ENCODE data around the gene ABCB4. TPM values are rescaled to one million over a fixed set of nuclear protein-coding genes. Genes with fewer than 3 reads are reported as not detected.

Gene ABCB4
- total and polyA plus RNA-seq, 2 of the 8 experiments (the other 6 are each of a cell fraction or from before 2014, with no cell fraction given): 0.54 to 0.60 TPM

GRCh38 chr7:87450706-87451105 is 24.8 kb downstream of the ABCB4 start:
- no peak overlapping the region for H2BK120ac ChIP-seq (replicated peaks; ENCODE audit: low read depth, low read length)
- no peak overlapping the region for H3K9ac ChIP-seq (replicated peaks in 1 of 4; ENCODE audit: extremely low read depth in 1 of 4, low read depth in 3 of 4, low read length in 3 of 4)
- H3K4me2 ChIP-seq (ENCODE audit: insufficient read depth in 1 of 2, low read depth in 2 of 2, low read length in 2 of 2): no peak overlapping the region
- H2BK12ac ChIP-seq (ENCODE audit: low read depth, low read length): no peak overlapping the region
- H3K9me3 ChIP-seq (ENCODE audit: insufficient read depth in 2 of 2, low read depth in 1 of 2, low read length in 1 of 2): no peaks in the 10 kb centered on the region
- DNase-seq (ENCODE audit: low read depth in 1 of 2, low spot score in 2 of 2): no peak
- no peaks in the 10 kb centered on the region for H4K20me1 ChIP-seq (replicated peaks in 1 of 2; ENCODE audit: control insufficient read depth in 1 of 2, insufficient read depth in 2 of 2, low read length in 2 of 2)
- no peak overlapping the region for H3K18ac ChIP-seq (ENCODE audit: extremely low read depth, low read length)
- no peak overlapping the region for H2AFZ ChIP-seq (ENCODE audit: low read length)
- no peak overlapping the region for H4K91ac ChIP-seq (replicated peaks; ENCODE audit: insufficient read length, low read length)
- POLR2A ChIA-PET (ENCODE audit: partially characterized antibody): no interaction called here
- H4K5ac ChIP-seq (ENCODE audit: insufficient read length, low read depth, low read length): no peak overlapping the region
- H3K79me1 ChIP-seq (ENCODE audit: low read depth, low read length): no peaks in the 10 kb centered on the region
- H3K4ac ChIP-seq (replicated peaks; ENCODE audit: insufficient read length, low read depth, low read length): no peak overlapping the region
- no peaks in the 10 kb centered on the region for H3K79me2 ChIP-seq (ENCODE audit: control insufficient read depth in 1 of 2, insufficient read depth in 2 of 2, low read length in 2 of 2)
- CTCF ChIA-PET (ENCODE audit: partially characterized antibody): no interaction called here
- H2BK15ac ChIP-seq (ENCODE audit: low read length): no peak overlapping the region
- H2AK5ac ChIP-seq (ENCODE audit: low read depth, low read length): no peak overlapping the region
- no peak overlapping the region for H3K56ac ChIP-seq (replicated peaks; ENCODE audit: insufficient read length, low read depth, low read length)
- H4K8ac ChIP-seq (ENCODE audit: extremely low read depth, insufficient read depth, low read length): no peak overlapping the region
- H2BK20ac ChIP-seq (ENCODE audit: low read length): no peak overlapping the region
- no peaks in the 10 kb centered on the region for H3K4me1 ChIP-seq (replicated peaks in 1 of 4; ENCODE audit: control insufficient read depth in 3 of 4, insufficient read depth in 4 of 4, low read length in 3 of 4)
- no peak overlapping the region for H3K23ac ChIP-seq (ENCODE audit: insufficient read length)
- no peaks in the 10 kb centered on the region for H3K27me3 ChIP-seq (replicated peaks in 1 of 4; ENCODE audit: control insufficient read depth in 3 of 4, extremely low read depth in 1 of 4, insufficient read depth in 3 of 4, low read length in 3 of 4)
- H3K36me3 ChIP-seq (ENCODE audit: control insufficient read depth in 2 of 4, insufficient read depth in 4 of 4, low read length in 3 of 4): no peaks in the 10 kb centered on the region
- FAIRE-seq: no peak
- H2BK5ac ChIP-seq (ENCODE audit: low read depth, low read length): no peak overlapping the region
- H3K4me3 ChIP-seq (ENCODE audit: extremely low read depth in 1 of 4, insufficient read depth in 2 of 4, low read depth in 3 of 4, low read length in 4 of 4): no peak overlapping the region
- no peaks in the 10 kb centered on the region for H3K23me2 ChIP-seq (ENCODE audit: low read depth, low read length)
- no peak overlapping the region for H3K27ac ChIP-seq (ENCODE audit: low read depth, low read length)
- H3K14ac ChIP-seq (ENCODE audit: insufficient read length): no peak overlapping the region
- WGBS, 2 experiments (ENCODE audit: extremely low coverage in 1 of 2, insufficient coverage in 1 of 2, insufficient read length in 1 of 2, insufficient replicate concordance in 2 of 2, low coverage in 1 of 2, low lambda C conversion rate in 2 of 2, missing lambda C conversion rate in 1 of 2): 100% methylated on average over 1 of the region's 1 CpG; no CpG with 5 or more reads in 1 of the 2 experiments
- TF ChIP-seq GTF2F1 (IDR thresholded peaks at IDR 0.05; ENCODE audit: borderline replicate concordance, low read depth, low read length) (no peak), CEBPB (IDR thresholded peaks at IDR 0.05; ENCODE audit: low read depth, low read length) (no peak), POLR2A (IDR thresholded peaks at IDR 0.05; ENCODE audit: control extremely low read depth in 1 of 2, low read depth in 2 of 2, low read length in 2 of 2) (no peak), TAF7 (optimal IDR thresholded peaks at IDR 0.05; ENCODE audit: borderline replicate concordance, low read depth, low read length) (no peak), JUN (IDR thresholded peaks at IDR 0.05; ENCODE audit: low read depth, low read length) (no peak), PHF8 (conservative IDR thresholded peaks at IDR 0.05; ENCODE audit: low read depth, low read length) (no peak), CTCF (IDR thresholded peaks at IDR 0.05; ENCODE audit: control extremely low read depth in 1 of 3, insufficient read depth in 1 of 3, low read depth in 1 of 3, low read length in 3 of 3) (no peak), GABPA (IDR thresholded peaks at IDR 0.05; ENCODE audit: borderline replicate concordance, insufficient read depth, low read length) (no peak), CBX5 (IDR thresholded peaks at IDR 0.05; ENCODE audit: low read depth, low read length) (no peak), ATF2 (IDR thresholded peaks at IDR 0.05; ENCODE audit: low read length) (no peak), SIRT6 (IDR thresholded peaks at IDR 0.05; ENCODE audit: low read length) (no peak)
